Measurements from ENCODE around the gene PFKFB2. TPM values are rescaled to one million over a fixed set of nuclear protein-coding genes. Genes with fewer than 3 reads are reported as not detected.

Gene PFKFB2
- total RNA-seq, 6 experiments from 2014 or later, result 2.9 to 6.1 (median 5.1) TPM

DNA sequence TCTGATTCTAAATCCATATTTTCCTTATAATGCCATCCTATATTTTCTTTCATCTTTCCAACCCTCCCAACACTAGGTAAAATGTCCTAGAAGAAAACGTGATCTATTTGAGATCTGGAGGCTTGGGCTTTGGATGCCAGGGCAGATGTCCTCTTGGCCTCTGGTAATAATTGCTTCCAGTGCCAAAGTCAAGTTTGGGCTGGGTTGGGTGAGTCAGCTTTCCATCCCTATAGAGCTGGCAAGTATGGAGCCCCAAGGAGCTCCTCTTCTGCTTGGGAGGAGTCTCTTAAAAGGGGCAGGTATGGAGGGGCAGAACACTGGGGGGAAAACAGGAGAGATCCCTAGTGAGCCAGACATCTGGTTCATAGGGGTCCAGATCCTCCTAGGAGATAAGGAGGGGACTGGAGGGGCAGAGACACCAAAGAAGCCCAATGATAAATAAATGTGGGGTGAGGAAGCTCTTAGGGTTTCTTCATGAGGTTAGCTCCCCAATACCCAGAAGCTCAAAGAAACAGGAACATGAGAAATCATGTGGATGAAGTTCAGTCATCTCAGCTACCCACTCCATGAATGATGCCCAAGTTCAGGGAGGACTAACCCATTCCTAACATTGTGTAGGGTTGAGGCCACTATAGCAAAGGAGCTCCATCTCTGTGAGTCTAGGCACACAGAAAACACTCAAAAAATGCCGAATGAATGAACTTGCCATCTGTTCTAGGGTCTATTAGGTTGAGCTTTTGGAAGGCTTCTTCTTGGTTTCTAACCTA lies 24.0 kb upstream of the PFKFB2 start:
- ATAC-seq, result peak in 2 of 4 donors; percentile 6 to 9
- no peak for DNase-seq
- no peak overlapping the region for H3K4me3 ChIP-seq
- H3K27ac ChIP-seq, result no peak overlapping the region
- 58% methylated on average over 2 of the region's 2 CpGs for WGBS (ENCODE audit: insufficient coverage, low coverage, low lambda C conversion rate, missing lambda C conversion rate)
- TF ChIP-seq, protein P1, sequence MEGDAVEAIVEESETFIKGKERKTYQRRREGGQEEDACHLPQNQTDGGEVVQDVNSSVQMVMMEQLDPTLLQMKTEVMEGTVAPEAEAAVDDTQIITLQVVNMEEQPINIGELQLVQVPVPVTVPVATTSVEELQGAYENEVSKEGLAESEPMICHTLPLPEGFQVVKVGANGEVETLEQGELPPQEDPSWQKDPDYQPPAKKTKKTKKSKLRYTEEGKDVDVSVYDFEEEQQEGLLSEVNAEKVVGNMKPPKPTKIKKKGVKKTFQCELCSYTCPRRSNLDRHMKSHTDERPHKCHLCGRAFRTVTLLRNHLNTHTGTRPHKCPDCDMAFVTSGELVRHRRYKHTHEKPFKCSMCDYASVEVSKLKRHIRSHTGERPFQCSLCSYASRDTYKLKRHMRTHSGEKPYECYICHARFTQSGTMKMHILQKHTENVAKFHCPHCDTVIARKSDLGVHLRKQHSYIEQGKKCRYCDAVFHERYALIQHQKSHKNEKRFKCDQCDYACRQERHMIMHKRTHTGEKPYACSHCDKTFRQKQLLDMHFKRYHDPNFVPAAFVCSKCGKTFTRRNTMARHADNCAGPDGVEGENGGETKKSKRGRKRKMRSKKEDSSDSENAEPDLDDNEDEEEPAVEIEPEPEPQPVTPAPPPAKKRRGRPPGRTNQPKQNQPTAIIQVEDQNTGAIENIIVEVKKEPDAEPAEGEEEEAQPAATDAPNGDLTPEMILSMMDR (IDR thresholded peaks at IDR 0.05), result no peak
- TF ChIP-seq POLR2A (IDR thresholded peaks at IDR 0.05), result no peak
- no peaks in the 10 kb centered on the region for H3K27me3 ChIP-seq
- peaks cover 0 to 30% (median 8%) of the 10 kb centered on the region in 4 donors for H3K4me1 ChIP-seq
- no peaks in the 10 kb centered on the region for H3K36me3 ChIP-seq
- H3K9me3 ChIP-seq, result no peaks in the 10 kb centered on the region
- intact Hi-C loops (cut with DNase I), result no loop called here

DNA sequence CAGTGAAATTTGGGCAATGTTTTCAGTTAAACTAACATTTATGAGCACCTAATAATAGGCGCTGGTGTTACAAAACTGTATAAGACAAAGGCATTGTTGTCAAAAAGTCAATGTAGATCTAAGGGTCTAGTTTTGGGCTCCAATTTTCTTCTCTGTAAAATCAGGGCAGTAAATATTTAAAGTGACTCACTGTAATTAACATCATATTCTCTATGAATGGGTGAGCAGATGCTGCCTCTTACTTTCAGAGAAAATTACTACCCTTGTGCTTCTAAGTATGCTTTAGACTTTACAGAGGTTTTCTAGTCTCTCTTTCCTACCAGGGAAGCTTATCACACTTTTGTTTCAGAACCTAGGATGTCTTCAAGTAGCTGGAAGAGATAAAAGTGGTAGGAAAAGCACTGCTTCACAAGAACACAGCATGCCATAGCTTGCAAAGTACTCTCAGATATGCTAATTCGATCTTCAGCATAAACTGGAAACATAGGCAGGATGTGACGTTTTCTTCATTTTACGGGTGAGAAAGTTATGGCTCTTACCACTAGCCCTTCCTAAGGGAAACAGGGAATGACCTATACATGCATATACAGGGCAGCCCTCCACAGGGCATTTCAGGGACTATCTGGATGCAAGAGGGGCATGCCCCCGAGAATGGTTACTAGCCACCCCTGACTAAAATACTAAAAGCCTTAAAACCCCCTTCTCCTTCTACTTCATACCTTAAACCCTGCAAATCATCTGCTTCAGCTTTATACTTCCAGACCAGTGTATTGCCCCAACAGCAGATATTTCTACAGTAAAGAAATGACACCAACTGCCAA lies 23.2 kb upstream of the PFKFB2 start:
- H3K27ac ChIP-seq, result no peak overlapping the region
- no peaks in the 10 kb centered on the region for H3K9me3 ChIP-seq
- ATAC-seq (no peak), DNase-seq (no peak)
- intact Hi-C loops (cut with DNase I), result no loop called here
- TF ChIP-seq, protein P1 (IDR thresholded peaks at IDR 0.05), result no peak
- TF ChIP-seq POLR2A (IDR thresholded peaks at IDR 0.05), result no peak
- H3K4me1 ChIP-seq, result peaks cover 0 to 30% (median 8%) of the 10 kb centered on the region in 4 donors
- H3K27me3 ChIP-seq, result no peaks in the 10 kb centered on the region
- H3K36me3 ChIP-seq, result no peaks in the 10 kb centered on the region
- 71% methylated on average over 4 of the region's 5 CpGs for WGBS (ENCODE audit: insufficient coverage, low coverage, low lambda C conversion rate, missing lambda C conversion rate)
- no peak overlapping the region for H3K4me3 ChIP-seq

DNA sequence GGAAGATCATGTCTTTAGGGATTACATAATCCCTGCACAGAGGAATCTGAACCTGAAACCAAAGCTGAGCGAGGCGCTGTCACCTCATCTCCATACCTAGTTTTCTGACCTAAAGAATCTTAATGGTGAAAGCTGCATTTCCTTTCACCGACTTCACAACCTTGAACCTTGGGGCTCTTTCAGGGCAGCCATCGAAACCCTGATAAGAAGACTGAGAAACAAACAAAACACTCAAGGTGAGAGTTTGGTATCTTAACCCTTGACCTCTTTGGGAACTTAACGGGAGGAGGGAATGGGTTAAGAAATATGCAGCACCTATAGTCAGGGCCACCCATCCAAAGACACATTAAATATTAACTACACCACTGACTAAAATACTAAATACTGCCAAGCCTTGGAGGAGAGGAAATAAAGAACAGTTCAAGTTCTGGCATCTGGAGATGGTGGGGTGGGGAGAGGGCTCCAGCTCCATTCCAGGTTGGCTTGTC lies 22.5 kb upstream of the PFKFB2 start:
- 19% methylated on average over 4 of the region's 5 CpGs for WGBS (ENCODE audit: insufficient coverage, low coverage, low lambda C conversion rate, missing lambda C conversion rate)
- no peak overlapping the region for H3K4me3 ChIP-seq
- H3K27ac ChIP-seq, result no peak overlapping the region
- intact Hi-C loops (cut with DNase I), result no loop called here
- no peaks in the 10 kb centered on the region for H3K9me3 ChIP-seq
- ATAC-seq, result peak in 1 of 4 donors; percentile 31
- TF ChIP-seq, protein P1 (IDR thresholded peaks at IDR 0.05), result no peak
- no peak for TF ChIP-seq POLR2A (IDR thresholded peaks at IDR 0.05)
- no peaks in the 10 kb centered on the region for H3K27me3 ChIP-seq
- no peak for DNase-seq
- H3K4me1 ChIP-seq, result peaks cover 0 to 24% (median 5%) of the 10 kb centered on the region in 4 donors
- no peaks in the 10 kb centered on the region for H3K36me3 ChIP-seq

DNA sequence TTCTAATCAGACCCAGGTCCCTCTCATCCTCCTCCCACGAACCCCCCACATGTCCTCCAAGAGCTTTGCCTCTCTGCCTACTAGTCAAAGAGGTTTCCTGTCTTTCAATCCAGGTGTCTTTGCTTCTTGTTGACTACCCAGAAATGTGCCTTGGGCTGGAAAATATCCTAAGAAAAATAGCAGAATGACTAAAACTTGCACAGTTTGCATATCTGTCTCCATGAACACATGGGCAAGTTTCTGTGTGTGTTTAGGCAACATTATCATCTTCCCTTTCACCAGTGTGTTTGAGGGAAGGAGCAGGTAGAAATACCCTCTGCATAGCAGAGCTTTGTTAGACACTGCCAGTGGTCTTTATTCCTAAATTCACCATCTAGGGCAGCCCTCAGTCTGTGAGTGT lies 22.1 kb upstream of the PFKFB2 start:
- Histone ChIP-seq H3K4me1 (peaks cover 0 to 19% (median 4%) of the 10 kb centered on the region in 4 donors), H3K9me3 (no peaks in the 10 kb centered on the region), H3K27ac (peak overlapping the region in 1 of 3 donors; percentile 43), H3K4me3 (no peak overlapping the region), H3K27me3 (no peaks in the 10 kb centered on the region), H3K36me3 (no peaks in the 10 kb centered on the region)
- intact Hi-C loops (cut with DNase I), result no loop called here
- no peak for TF ChIP-seq POLR2A (IDR thresholded peaks at IDR 0.05)
- TF ChIP-seq, protein P1 (IDR thresholded peaks at IDR 0.05), result no peak
- WGBS (ENCODE audit: insufficient coverage, low coverage, low lambda C conversion rate, missing lambda C conversion rate), result 22% methylated on average over 1 of the region's 1 CpG
- DNase-seq (no peak), ATAC-seq (no peak)
